ENCODE measurements around the gene RFWD3.

DNA sequence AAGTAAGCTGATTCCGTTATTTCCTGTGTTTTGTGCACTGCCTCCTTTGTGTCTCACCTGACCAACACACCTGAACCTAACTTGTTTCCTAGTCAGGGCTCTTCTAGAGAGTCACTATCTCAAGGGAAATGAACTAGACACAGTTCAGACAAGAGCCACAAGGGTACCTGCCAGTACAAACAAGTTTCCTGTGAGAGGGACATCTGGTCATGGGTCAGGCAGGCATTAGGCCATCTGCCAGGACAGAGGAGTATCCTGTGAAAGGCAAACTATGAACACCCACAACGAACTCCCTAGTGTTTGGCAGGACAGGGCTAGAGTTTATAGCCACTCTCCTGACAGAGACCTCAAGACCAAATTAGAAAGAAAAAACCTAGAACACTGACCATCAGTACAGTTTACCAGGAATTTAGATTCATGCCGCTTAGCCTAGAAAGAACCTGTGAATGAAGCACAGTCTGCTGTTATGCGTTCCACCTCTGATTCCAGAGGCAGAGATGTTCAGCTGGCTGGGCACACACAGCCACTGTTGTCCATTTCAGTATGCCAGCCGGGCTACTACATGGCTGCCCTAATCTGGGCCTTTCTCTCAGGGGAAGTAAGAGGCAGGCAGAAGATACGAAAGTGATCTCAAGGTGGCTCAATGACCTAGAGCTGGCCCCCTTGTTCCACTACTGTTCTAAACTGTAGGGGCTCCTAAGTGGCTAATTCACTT is 39.0 kb downstream of the RFWD3 start:
- TF ChIP-seq SUZ12 (IDR thresholded peaks at IDR 0.05; ENCODE audit: extremely low read depth, insufficient read depth, insufficient read length) (no peak), ZNF274 (IDR thresholded peaks at IDR 0.05; ENCODE audit: low read depth, low read length) (no peak)
